Fibroblast of lung (primary cell): Measurements from ENCODE around the gene NFKBIE.

Experiments used
- EZH2 ChIP-seq: IDR thresholded peaks from 2 replicates; pipeline ENCODE4 v1.5.1; 2012; ENCODE audit warnings: low read length, control low read depth, mild to moderate bottlenecking; ENCODE audit errors: missing control alignments
- TF ChIP-seq, protein P1 (sequence below), 2 donors: IDR thresholded peaks in 1 of 2; conservative IDR thresholded peaks in 1 of 2; 1 replicate in 1 of 2; 2 replicates in 1 of 2; pipeline ENCODE4 v1.5.1; 2011 to 2012; ENCODE audit warnings: low read length in 2 of 2, control low read depth in 1 of 2, inconsistent platforms in 1 of 2, low read depth in 1 of 2, mild to moderate bottlenecking in 1 of 2

DNA sequence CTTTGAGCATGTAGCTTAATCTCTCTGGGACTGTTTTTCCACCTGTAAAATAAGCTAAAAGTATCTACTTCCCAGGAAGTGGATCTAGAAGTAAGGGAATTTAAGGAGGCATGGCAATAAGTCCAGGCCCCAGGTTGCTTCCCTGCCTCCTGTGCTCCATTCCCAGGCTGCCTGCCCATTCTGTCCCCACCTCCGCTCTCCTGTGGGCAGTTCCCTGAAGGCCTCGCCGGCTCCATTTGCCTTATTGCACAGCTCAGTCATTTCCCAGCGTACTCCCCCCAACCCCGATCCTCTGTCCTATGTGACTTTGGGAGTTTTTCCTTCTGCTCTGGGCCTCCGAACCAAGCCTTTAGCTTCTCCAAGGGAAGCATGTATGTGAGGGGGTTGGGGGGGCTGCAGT is 37.3 kb downstream of the NFKBIE start:
- TF ChIP-seq, protein P1, sequence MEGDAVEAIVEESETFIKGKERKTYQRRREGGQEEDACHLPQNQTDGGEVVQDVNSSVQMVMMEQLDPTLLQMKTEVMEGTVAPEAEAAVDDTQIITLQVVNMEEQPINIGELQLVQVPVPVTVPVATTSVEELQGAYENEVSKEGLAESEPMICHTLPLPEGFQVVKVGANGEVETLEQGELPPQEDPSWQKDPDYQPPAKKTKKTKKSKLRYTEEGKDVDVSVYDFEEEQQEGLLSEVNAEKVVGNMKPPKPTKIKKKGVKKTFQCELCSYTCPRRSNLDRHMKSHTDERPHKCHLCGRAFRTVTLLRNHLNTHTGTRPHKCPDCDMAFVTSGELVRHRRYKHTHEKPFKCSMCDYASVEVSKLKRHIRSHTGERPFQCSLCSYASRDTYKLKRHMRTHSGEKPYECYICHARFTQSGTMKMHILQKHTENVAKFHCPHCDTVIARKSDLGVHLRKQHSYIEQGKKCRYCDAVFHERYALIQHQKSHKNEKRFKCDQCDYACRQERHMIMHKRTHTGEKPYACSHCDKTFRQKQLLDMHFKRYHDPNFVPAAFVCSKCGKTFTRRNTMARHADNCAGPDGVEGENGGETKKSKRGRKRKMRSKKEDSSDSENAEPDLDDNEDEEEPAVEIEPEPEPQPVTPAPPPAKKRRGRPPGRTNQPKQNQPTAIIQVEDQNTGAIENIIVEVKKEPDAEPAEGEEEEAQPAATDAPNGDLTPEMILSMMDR (conservative IDR thresholded peaks at IDR 0.05 in 1 of 2, IDR thresholded peaks at IDR 0.05 in 1 of 2; ENCODE audit: low read depth in 1 of 2, low read length in 2 of 2): no peak
- no peak for TF ChIP-seq EZH2
